Activated effector memory CD4-positive, alpha-beta T cell treated with anti-CD3 and anti-CD28 coated beads, Interleukin-2, amount 50 U/mL, for 16 hours (primary cell): ENCODE data around the gene KLHL21.

ENCODE experiments used
- DNase-seq: peaks from one replicate; pipeline ENCODE4 v3.0.0-alpha.2; 2020

The KLHL21 gene

DNA sequence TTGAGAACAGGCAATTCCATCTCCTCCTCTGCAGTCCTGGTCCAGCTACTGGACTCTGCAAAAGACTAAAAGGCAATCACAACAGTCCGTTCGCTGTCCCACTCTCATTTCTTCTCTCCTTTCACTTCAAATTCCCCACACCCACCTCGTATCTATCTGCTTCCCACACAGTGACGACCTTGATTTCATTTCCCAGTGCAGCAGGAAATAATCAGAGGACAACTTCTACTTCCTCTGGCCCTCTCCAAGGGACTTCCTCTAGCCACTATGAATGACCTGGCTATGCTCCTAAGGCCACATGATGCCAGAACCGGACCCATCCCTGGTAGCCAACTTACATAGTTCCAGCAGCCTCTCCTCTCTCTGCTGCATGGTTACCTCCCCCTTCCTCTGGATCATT is 56.3 kb downstream of the KLHL21 start:
- no peak for DNase-seq

DNA sequence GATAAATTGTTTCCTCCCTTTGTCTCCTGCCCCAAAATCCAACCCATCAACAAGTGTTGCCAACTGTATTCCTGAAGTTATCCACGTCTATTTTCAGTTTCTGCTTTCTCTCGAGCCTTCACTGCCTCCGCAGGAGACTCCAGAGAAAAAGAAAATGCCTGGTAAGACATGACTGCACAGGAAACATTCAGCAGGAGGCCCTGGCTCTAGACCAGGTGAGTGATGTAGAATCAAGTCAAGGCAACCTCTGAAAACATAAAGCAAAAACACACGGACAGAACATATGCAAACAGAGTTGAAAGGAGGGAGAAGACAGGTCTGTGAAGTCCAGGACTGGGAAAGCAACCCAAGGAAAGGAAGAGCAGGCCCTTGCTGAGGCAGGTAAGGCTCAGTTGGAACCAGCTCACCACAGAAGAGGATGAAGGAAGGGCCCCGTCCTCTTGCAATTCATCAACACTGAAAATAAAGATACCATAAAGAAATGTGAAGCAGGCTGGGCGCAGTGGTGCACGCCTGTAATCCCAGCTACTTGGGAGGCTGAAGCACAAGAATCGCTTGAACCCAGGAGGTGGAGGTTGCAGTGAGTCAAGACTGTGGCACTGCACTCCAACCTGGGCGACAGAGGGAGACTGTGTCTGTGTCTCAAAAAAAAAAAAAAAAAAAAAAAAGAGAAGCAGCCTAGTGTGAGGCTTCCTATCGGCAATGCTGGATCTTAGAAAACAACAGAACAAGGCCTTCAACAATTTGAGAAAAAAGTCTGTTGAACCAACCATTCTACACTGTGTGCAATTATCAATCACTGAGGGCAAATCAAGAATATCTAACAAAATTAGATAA is 57.2 kb downstream of the KLHL21 start:
- no peak for DNase-seq

DNA sequence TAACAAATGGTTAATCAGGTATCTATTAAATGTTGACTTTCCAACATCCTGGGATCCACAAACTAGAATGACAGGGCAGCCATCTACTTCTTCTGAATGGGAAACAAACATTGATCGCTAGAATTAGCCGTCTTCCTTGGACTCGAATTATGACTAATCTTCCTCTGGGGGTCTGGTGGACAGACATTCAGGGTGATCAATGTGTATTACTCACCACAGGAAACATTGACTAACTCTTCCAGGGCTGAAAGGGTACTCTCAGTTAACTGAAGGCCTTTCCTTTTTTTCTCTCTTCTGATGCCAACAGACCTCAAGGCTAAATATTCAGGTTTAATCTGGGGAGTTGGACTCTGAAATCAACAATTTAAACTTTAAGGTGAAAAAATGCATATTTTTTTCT is 57.8 kb downstream of the KLHL21 start:
- DNase-seq, result no peak
